GM12874 (cell line): ENCODE measurements around the gene KCNG2.

ENCODE experiments used
- TF ChIP-seq, protein P1 (sequence below): IDR thresholded peaks from 2 replicates; pipeline ENCODE4 v1.5.1; 2011; ENCODE audit warnings: low read depth, mild to moderate bottlenecking, control low read depth, low read length, moderate library complexity; ENCODE audit not compliant: insufficient read depth

KCNG2 gene

DNA sequence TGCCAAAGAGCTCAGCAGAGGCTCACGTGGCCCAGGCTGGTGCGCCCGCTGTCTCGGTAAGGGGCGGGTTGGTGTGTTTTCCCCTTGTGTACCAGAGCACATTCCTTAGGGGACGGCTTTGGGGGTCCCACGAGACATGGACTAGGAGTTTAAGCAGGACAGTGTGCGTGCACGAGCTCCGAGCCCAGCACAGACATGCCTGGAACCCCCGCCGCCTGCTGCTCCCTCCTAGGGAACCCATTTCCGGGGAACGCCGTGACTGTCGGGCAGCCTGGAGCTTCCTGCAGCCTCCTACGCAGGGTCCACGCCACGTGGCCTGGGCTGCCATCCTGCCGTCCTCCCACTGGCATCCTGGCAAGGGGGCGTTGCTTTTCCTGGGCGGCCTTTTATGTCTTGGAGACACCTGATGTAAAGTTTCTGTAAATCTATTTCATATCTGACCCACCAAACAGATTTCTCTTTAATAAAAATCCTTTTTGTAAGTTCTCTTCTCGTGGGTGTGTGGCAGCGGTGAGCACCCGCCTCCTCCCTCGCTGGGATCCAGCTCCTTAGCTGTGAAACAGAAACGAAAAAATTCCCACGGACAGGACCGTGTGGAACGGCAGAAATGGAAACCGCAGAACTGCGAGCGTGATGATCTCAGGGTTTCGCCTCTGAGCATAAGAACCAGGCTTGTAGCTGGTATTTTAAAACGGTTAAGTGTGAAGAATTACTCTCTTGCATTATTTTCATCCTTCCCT lies 43.5 kb upstream of the KCNG2 start:
- TF ChIP-seq, protein P1, sequence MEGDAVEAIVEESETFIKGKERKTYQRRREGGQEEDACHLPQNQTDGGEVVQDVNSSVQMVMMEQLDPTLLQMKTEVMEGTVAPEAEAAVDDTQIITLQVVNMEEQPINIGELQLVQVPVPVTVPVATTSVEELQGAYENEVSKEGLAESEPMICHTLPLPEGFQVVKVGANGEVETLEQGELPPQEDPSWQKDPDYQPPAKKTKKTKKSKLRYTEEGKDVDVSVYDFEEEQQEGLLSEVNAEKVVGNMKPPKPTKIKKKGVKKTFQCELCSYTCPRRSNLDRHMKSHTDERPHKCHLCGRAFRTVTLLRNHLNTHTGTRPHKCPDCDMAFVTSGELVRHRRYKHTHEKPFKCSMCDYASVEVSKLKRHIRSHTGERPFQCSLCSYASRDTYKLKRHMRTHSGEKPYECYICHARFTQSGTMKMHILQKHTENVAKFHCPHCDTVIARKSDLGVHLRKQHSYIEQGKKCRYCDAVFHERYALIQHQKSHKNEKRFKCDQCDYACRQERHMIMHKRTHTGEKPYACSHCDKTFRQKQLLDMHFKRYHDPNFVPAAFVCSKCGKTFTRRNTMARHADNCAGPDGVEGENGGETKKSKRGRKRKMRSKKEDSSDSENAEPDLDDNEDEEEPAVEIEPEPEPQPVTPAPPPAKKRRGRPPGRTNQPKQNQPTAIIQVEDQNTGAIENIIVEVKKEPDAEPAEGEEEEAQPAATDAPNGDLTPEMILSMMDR: no peak

DNA sequence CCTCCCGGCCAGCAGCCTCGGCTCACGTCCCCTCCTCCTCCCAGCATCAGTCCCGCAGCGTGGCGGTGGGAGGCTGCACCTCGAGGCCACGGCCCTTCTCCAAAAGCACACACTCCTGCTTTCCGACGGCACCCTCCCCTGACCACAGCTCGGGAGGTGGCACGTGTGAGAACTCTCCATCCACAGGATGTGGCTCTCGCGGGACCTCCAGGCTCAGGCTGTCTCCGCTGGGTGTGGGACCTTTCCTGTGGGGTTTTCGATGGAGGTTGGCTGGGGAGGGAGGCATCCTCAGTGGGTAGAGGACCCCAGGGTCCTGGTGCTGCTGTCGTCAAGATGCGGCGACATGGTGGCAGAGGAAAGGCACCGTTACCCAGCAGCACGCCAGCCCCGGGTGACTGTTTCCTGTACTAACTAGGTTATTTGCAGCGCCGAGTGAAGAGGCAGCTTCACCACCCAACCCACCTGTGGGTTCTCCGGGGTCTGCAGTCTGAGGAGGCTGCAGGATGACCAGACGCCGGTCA lies 42.8 kb upstream of the KCNG2 start:
- TF ChIP-seq, protein P1: no peak

DNA sequence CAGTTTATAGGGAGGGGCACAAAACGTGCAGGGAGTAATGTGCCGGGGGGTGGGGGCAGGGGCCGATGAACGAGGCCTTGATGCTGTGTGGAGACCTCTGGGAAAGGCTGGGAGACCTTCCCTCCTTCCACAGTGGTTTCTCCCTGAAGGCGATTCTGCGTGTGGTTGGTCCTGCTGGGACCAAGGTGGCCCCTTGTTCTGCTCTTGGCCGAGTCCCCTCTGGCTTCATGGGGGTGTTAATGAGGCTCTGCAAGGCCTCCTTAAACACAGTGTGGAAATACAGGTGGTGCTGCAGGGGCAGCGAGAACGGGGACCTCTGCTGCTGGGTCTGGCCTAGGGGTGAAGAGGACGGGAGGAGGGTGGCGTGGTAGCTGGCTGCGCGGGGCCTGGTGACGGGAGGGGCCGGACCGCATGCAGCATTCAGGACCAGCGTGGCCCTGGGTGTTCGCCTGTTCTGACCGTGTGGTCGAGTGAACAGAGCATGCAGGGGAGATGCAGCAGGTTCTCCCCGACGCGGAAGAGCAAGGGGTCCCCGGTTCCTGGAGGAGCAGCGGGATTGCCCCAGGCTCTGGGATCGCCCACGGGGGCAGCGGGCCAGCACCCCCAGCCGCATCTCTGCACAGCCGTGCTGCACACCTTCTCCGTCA lies 42.1 kb upstream of the KCNG2 start:
- TF ChIP-seq, protein P1: no peak

DNA sequence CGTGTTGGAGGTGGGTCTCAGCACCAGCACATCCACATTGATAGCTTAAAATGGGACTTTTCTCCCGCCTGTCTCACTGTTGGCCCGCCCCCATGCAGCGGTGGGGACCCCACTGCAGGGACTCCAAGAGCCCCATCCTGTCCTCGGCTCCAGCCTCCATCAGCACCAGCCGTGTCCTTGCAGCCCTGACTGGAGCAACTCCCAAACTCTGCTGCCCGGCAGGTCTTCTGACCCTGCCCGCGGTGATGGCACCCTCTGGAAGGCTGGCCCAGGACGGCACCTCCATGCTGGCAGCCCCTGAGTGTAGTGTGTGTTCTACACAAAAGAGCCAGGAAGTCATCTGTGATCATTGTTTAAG lies 41.6 kb upstream of the KCNG2 start:
- TF ChIP-seq, protein P1: no peak

DNA sequence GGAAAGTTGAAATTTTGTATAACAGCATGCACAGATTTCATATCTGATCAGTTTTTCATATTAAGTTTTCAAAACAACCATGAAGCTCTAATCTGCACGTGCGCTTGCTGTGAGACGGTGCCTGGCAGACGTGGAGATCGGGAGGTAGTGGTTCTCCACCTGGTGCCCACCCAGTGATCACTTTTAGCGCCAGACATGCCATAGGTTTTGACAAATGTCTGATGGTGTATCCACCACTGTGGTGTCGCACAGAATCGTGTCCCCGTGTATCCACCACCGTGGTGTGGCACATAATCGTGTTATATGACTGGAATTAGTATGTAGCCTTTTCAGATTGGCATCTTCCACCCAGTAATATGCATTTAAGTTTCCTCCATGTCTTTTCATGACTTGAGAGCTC lies 40.9 kb upstream of the KCNG2 start:
- TF ChIP-seq, protein P1: no peak

DNA sequence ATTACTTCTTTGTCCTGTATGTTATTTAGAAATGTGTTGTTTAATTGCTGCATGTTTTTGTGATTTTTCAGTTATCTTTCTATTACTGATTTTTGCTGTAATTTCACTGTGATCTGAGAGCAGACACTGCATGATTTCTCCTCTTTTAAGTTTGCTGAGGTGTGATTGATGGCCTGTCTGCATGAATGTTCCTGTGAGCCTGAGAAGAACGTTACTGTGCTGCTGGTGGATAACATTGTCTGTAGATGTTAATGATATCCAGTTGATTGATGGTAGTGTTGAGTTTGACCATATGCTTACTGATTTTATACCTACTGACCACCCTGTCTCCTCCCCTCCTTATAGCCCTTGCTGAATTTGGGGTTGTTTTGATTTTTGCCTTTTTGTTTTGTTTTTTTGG lies 37.4 kb upstream of the KCNG2 start:
- TF ChIP-seq, protein P1: no peak

DNA sequence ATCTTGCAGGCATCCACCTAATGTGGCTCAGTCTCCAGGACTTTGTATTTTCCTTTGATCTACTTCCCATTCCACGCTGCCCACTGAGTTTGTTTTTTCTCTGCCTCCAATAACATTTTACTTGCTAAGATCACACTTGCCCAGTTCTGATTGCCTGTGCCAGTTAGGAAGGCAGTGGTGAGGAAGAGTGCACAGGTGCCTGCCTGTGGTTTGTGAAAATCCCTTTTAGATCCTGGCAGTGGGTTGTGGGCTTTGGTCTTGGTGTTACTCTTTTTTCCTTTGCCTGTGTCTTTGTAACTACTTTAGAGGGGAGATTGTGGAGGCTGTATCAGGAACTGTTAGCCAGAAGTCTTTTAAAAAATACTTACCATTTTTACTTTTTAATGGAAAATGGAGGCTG lies 36.9 kb upstream of the KCNG2 start:
- TF ChIP-seq, protein P1: no peak
